Gastrocnemius medialis (tissue), 4 donors: Measurements from ENCODE around the gene ITFG2. TPM values are rescaled to one million over a fixed set of nuclear protein-coding genes. Genes with fewer than 3 reads are reported as not detected.

ENCODE experiments used
- ATAC-seq, 2 donors: fragments of 150-250 bp; one replicate each; pipeline ENCODE4 v1.9.1; 2016
- DNase-seq, 2 donors: peaks; one replicate each; pipeline ENCODE4 v3.0.0-alpha.2; 2019
- H3K27ac ChIP-seq, 4 donors: fragments of 200-600 bp; sonication (generic); 1 replicate in 1 of 4; 2 replicates in 3 of 4; pipeline ENCODE4 v1.5.1; 2016 to 2018; ENCODE audit warnings: mild to moderate bottlenecking in 2 of 4, moderate library complexity in 1 of 4
- H3K27me3 ChIP-seq, 3 donors: fragments of 200-600 bp; sonication (generic) in 2 of 3; 1 replicate in 1 of 3; 2 replicates in 2 of 3; pipeline versions ENCODE4 v1.5.1 to v1.6.0; 2016 to 2019; ENCODE audit warnings: mild to moderate bottlenecking in 1 of 3, moderate library complexity in 1 of 3
- H3K36me3 ChIP-seq, 2 donors: fragments of 200-600 bp; sonication (generic) in 1 of 2; one replicate each; pipeline ENCODE4 v1.5.1; 2017 to 2018
- H3K4me1 ChIP-seq, 2 donors: fragments of 200-600 bp; sonication (generic) in 1 of 2; one replicate each; pipeline ENCODE4 v1.5.1; 2016 to 2017; ENCODE audit warnings: mild to moderate bottlenecking in 2 of 2
- H3K4me3 ChIP-seq, 4 donors: fragments of 200-600 bp; sonication (generic) in 3 of 4; 1 replicate in 1 of 4; 2 replicates in 3 of 4; pipeline ENCODE4 v1.5.1; 2016 to 2019; ENCODE audit warnings: mild to moderate bottlenecking in 2 of 4
- H3K9me3 ChIP-seq, 3 donors: fragments of 200-600 bp; sonication (generic) in 2 of 3; 1 replicate in 1 of 3; 2 replicates in 2 of 3; pipeline ENCODE4 v1.5.1; 2016 to 2019
- POLR2A ChIP-seq, 2 donors: fragments of 450-650 bp; IDR thresholded peaks; one replicate each; pipeline ENCODE4 v1.6.1; 2017; ENCODE audit warnings: antibody characterized with exemption in 2 of 2, mild to moderate bottlenecking in 2 of 2, moderate library complexity in 2 of 2
- in situ Hi-C, 4 donors: fragments of 200-750 bp; cut with MboI; loops; one replicate each; pipeline versions ENCODE4 v1.15.0 to v1.8.0; 2017; ENCODE audit warnings: low sequenced_read_pairs in 4 of 4
- intact Hi-C: fragments of 100-400 bp; cut with DNase I; formaldehyde crosslinking; loops from one replicate; pipeline ENCODE4 v1.15.1; 2023; ENCODE audit warnings: low total_unique reads
- total RNA-seq, 4 donors: library from RNA; depleted of rRNA; stranded (reverse); fragments of >200 nt; gene quantifications; one replicate each; pipeline versions ENCODE4 v1.1.0 to v1.2.3, GENCODE V29; 2016
- TF ChIP-seq, protein P1 (sequence below), 5 experiments: fragments of 450-650 bp in 3 of 5; fragments of 200-600 bp in 2 of 5; sonication (generic) in 2 of 5; IDR thresholded peaks in 4 of 5; conservative IDR thresholded peaks in 1 of 5; 1 replicate in 4 of 5; 2 replicates in 1 of 5; pipeline ENCODE4 v1.5.1; 2016 to 2019; ENCODE audit warnings: antibody characterized with exemption in 5 of 5, mild to moderate bottlenecking in 3 of 5, moderate library complexity in 3 of 5

Gene ITFG2
- total RNA-seq, 4 donors from 2014 or later: 5.1 to 7.2 (median 5.9) TPM

GRCh38 chr12:2804393-2805142, 7.9 kb upstream of the ITFG2 start:
- no peak overlapping the region for H3K4me3 ChIP-seq
- in situ Hi-C loops (no loop called here), intact Hi-C loops (no loop called here)
- DNase-seq (peak in 1 of 2 donors; percentile 32), ATAC-seq (no peak)
- TF ChIP-seq POLR2A (IDR thresholded peaks at IDR 0.05): no peak
- TF ChIP-seq, protein P1, sequence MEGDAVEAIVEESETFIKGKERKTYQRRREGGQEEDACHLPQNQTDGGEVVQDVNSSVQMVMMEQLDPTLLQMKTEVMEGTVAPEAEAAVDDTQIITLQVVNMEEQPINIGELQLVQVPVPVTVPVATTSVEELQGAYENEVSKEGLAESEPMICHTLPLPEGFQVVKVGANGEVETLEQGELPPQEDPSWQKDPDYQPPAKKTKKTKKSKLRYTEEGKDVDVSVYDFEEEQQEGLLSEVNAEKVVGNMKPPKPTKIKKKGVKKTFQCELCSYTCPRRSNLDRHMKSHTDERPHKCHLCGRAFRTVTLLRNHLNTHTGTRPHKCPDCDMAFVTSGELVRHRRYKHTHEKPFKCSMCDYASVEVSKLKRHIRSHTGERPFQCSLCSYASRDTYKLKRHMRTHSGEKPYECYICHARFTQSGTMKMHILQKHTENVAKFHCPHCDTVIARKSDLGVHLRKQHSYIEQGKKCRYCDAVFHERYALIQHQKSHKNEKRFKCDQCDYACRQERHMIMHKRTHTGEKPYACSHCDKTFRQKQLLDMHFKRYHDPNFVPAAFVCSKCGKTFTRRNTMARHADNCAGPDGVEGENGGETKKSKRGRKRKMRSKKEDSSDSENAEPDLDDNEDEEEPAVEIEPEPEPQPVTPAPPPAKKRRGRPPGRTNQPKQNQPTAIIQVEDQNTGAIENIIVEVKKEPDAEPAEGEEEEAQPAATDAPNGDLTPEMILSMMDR (IDR thresholded peaks at IDR 0.05 in 4 of 5, conservative IDR thresholded peaks at IDR 0.05 in 1 of 5): no peak
- H3K36me3 ChIP-seq: peaks cover 0 to 65% of the 10 kb centered on the region in 2 donors
- H3K27ac ChIP-seq: peak overlapping the region in 1 of 4 donors; percentile 4
- peaks cover 6% of the 10 kb centered on the region in 2 donors for H3K4me1 ChIP-seq
- H3K9me3 ChIP-seq: no peaks in the 10 kb centered on the region
- H3K27me3 ChIP-seq: no peaks in the 10 kb centered on the region

- DNase-seq (no peak), ATAC-seq (no peak)
- in situ Hi-C loops (no loop called here), intact Hi-C loops (no loop called here)
- no peak overlapping the region for H3K27ac ChIP-seq
- no peaks in the 10 kb centered on the region for H3K9me3 ChIP-seq
- TF ChIP-seq POLR2A (IDR thresholded peaks at IDR 0.05): no peak
- TF ChIP-seq, protein P1 (IDR thresholded peaks at IDR 0.05 in 4 of 5, conservative IDR thresholded peaks at IDR 0.05 in 1 of 5): no peak
- no peaks in the 10 kb centered on the region for H3K27me3 ChIP-seq
- peaks cover 6% of the 10 kb centered on the region in 2 donors for H3K4me1 ChIP-seq
- H3K4me3 ChIP-seq: no peak overlapping the region
- H3K36me3 ChIP-seq: peaks cover 0 to 60% of the 10 kb centered on the region in 2 donors
Observed at GRCh38 chr12:2805143-2805520, 7.3 kb upstream of the ITFG2 start.

- H3K36me3 ChIP-seq: peaks cover 0 to 44% of the 10 kb centered on the region in 2 donors
Observed at GRCh38 chr12:2806700-2807099, 5.8 kb upstream of the ITFG2 start.

GRCh38 chr12:2811801-2812200, 667 bp upstream of the ITFG2 start:
- TF ChIP-seq, protein P1 (IDR thresholded peaks at IDR 0.05 in 4 of 5, conservative IDR thresholded peaks at IDR 0.05 in 1 of 5): no peak
- TF ChIP-seq POLR2A (IDR thresholded peaks at IDR 0.05): no peak
- Histone ChIP-seq H3K4me1 (peaks cover 18 to 19% of the 10 kb centered on the region in 2 donors), H3K27me3 (no peaks in the 10 kb centered on the region), H3K27ac (peak overlapping the region; percentile 87 to 96 (median 90)), H3K4me3 (peak overlapping the region; percentile 64 to 92 (median 86)), H3K9me3 (no peaks in the 10 kb centered on the region), H3K36me3 (peaks cover 0 to 10% of the 10 kb centered on the region in 2 donors)
- ATAC-seq (no peak), DNase-seq (no peak)
- in situ Hi-C loops (no loop called here), intact Hi-C loops (loop anchor here (1.0 kb wide), 1 partner anchor 16 kb away; no protein-coding TSS in a partner anchor)

More at GRCh38 chr12:2806700-2807099, 5.8 kb upstream of the ITFG2 start:
- peaks cover 2 to 8% of the 10 kb centered on the region in 2 donors for H3K4me1 ChIP-seq
- in situ Hi-C loops: no loop called here
- no peaks in the 10 kb centered on the region for H3K9me3 ChIP-seq
- no peak for ATAC-seq
- intact Hi-C loops: no loop called here
- no peak overlapping the region for H3K27ac ChIP-seq
- no peaks in the 10 kb centered on the region for H3K27me3 ChIP-seq
- TF ChIP-seq, protein P1 (IDR thresholded peaks at IDR 0.05 in 4 of 5, conservative IDR thresholded peaks at IDR 0.05 in 1 of 5): no peak
- TF ChIP-seq POLR2A (IDR thresholded peaks at IDR 0.05): no peak
- no peak for DNase-seq
- H3K4me3 ChIP-seq: no peak overlapping the region
